ENCODE results near the gene NKTR. TPM values are rescaled to one million over a fixed set of nuclear protein-coding genes. Genes with fewer than 3 reads are reported as not detected.

NKTR gene
- total RNA-seq, 1 experiment from 2014 or later, result 79.8 TPM

DNA sequence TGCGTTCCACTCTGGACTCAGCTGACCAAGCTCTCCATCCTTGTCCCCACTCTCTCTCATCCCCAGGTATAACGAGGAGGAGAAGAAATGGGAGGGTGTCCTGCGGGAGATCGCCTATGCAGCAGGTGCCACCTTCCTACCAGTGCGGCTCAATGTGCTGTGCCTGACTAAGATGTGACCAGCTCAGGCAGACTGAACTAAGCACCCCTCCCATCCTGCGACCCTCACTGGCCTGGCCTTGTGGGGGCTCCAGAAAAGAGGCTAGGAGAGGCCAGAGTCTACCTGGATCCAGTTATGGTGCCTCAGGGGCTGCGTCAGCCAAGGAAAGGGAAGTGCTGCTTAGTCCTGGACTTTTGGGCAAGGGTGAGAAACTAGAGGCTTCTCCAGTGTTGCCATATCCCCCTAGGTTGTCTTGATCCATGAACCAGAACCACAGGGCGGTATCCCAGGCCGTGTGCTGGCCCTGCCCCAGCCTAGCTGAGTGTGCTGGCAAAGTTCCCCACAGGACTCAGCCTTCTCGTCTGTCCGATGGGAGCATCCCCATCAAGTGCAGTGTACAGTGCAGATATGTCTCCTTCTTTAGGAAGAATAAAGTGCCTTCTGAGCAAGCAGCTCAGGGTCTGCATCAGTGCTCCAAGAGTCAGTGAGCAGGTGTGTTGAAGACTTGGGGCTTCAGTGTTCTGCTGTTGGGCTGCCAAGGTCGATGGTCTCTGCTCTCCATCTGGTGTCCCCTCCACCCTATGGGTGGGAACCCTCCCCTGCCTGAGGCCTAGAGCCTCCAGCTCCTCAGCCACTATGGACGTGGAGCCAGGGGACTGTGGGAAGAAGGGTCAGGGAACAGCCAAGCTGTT is 91.6 kb downstream of the NKTR start:
- Histone ChIP-seq H4K8ac (replicated peaks; ENCODE audit: insufficient read length, low read depth, low read length) (no peak overlapping the region), H3K23me2 (ENCODE audit: insufficient read length, low read depth, low read length, poor library complexity, severe bottlenecking) (no peaks in the 10 kb centered on the region), H3K4me1 (ENCODE audit: insufficient read depth, low read length) (no peaks in the 10 kb centered on the region; the same call in 1 of the 2 replicates), H3K27ac (ENCODE audit: insufficient read length, low read depth, low read length) (no peak overlapping the region), H3K23ac (ENCODE audit: insufficient read length, low read depth, low read length) (no peak overlapping the region), H2BK5ac (ENCODE audit: insufficient read length, low read length) (no peak overlapping the region), H4K5ac (ENCODE audit: insufficient read length, low read depth, low read length) (no peak overlapping the region), H2BK12ac (ENCODE audit: insufficient read length, low read depth, low read length) (no peak overlapping the region), H3K9me3 (ENCODE audit: control insufficient read depth, low read depth, low read length) (no peaks in the 10 kb centered on the region), H3K79me1 (ENCODE audit: insufficient read depth, low read depth, low read length, poor library complexity, severe bottlenecking) (no peaks in the 10 kb centered on the region), H3K79me2 (ENCODE audit: insufficient read depth, low read length) (no peaks in the 10 kb centered on the region), H4K91ac (ENCODE audit: insufficient read length, low read depth, low read length) (no peak overlapping the region), H3K9ac (ENCODE audit: extremely low read depth, insufficient read length, low read length) (no peak overlapping the region), H3K4me2 (ENCODE audit: insufficient read depth, insufficient read length, low read length) (no peak overlapping the region), H3K14ac (ENCODE audit: insufficient read depth, low read length) (no peak overlapping the region), H2AFZ (ENCODE audit: low read length) (no peak overlapping the region), H3T11ph (ENCODE audit: low read length) (no peak overlapping the region), H2BK120ac (ENCODE audit: low read depth, low read length, poor library complexity, severe bottlenecking) (no peak overlapping the region), H3K56ac (ENCODE audit: insufficient read length, low read depth, low read length) (no peak overlapping the region), H3K27me3 (ENCODE audit: insufficient read depth, low read length) (no peaks in the 10 kb centered on the region; the same call in 1 of the 2 replicates), H2BK15ac (ENCODE audit: low read depth, low read length) (no peak overlapping the region), H2AK5ac (ENCODE audit: insufficient read length, low read length) (no peak overlapping the region), H2BK20ac (ENCODE audit: low read depth, low read length, poor library complexity, severe bottlenecking) (no peak overlapping the region), H4K20me1 (ENCODE audit: control insufficient read depth, insufficient read depth, insufficient read length) (no peaks in the 10 kb centered on the region), H3K18ac (ENCODE audit: insufficient read length, low read depth, low read length) (no peak overlapping the region), H3K4ac (ENCODE audit: low read depth, low read length) (no peak overlapping the region)
- Mint-ChIP-seq H3K36me3 (ENCODE audit: insufficient read depth in 1 of 3, low read depth in 3 of 3) (no peaks in the 10 kb centered on the region; a peak in 1 of 7 replicates), H3K9me3 (no peaks in the 10 kb centered on the region), H3K4me1 (peaks cover 19 to 25% of the 10 kb centered on the region in 2 experiments), H3K27me3 (ENCODE audit: low read depth) (peaks cover 9% of the 10 kb centered on the region), H3K4me3 (no peak overlapping the region), H3K27ac (no peak overlapping the region)
- no CpG with 5 or more reads among the region's 13 CpGs for WGBS (ENCODE audit: extremely low coverage, insufficient read length, low lambda C conversion rate)
- TF ChIP-seq, protein P1, sequence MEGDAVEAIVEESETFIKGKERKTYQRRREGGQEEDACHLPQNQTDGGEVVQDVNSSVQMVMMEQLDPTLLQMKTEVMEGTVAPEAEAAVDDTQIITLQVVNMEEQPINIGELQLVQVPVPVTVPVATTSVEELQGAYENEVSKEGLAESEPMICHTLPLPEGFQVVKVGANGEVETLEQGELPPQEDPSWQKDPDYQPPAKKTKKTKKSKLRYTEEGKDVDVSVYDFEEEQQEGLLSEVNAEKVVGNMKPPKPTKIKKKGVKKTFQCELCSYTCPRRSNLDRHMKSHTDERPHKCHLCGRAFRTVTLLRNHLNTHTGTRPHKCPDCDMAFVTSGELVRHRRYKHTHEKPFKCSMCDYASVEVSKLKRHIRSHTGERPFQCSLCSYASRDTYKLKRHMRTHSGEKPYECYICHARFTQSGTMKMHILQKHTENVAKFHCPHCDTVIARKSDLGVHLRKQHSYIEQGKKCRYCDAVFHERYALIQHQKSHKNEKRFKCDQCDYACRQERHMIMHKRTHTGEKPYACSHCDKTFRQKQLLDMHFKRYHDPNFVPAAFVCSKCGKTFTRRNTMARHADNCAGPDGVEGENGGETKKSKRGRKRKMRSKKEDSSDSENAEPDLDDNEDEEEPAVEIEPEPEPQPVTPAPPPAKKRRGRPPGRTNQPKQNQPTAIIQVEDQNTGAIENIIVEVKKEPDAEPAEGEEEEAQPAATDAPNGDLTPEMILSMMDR (conservative IDR thresholded peaks at IDR 0.05), result no peak
- DNase-seq, result no peak

Measured in H9 (cell line).